HepG2 (cell line): ENCODE data around the gene EPB41.

Experiments used
- CHD2 ChIP-seq: IDR thresholded peaks from 2 replicates; pipeline ENCODE4 v1.6.1; 2011; ENCODE audit warnings: low read depth, low read length, improper control_type of control experiment
- CREB1 ChIP-seq, 2 experiments: fragments of 450-650 bp in 1 of 2; IDR thresholded peaks; 2 replicates each; pipeline ENCODE4 v1.6.1; 2016 to 2017; ENCODE audit warnings: control low read depth in 1 of 2, mild to moderate bottlenecking in 1 of 2, missing compliant biosample characterization in 1 of 2, missing genetic modification characterization in 1 of 2
- GTF2F1 ChIP-seq: fragments of 150-350 bp; IDR thresholded peaks from 2 replicates; pipeline ENCODE4 v1.6.1; 2014; ENCODE audit warnings: low read length
- MXD1 ChIP-seq: sonication (generic); formaldehyde crosslinking; IDR thresholded peaks from 2 replicates; pipeline ENCODE4 v1.4.0; 2020; ENCODE audit warnings: mild to moderate bottlenecking, missing genetic modification reagents
- NFYB ChIP-seq: sonication (generic); formaldehyde crosslinking; IDR thresholded peaks from 2 replicates; pipeline ENCODE4 v1.4.0; 2020; ENCODE audit warnings: missing genetic modification reagents
- PLRG1 ChIP-seq: fragments of 450-650 bp; conservative IDR thresholded peaks from 2 replicates; pipeline ENCODE4 v1.6.1; 2016
- SETDB1 ChIP-seq: sonication (generic); formaldehyde crosslinking; IDR thresholded peaks from 2 replicates; pipeline ENCODE4 v1.5.1; 2020; ENCODE audit warnings: missing genetic modification reagents, mild to moderate bottlenecking, borderline replicate concordance
- ZFP37 ChIP-seq: sonication (generic); formaldehyde crosslinking; IDR thresholded peaks from 2 replicates; pipeline ENCODE4 v1.4.0; 2020; ENCODE audit warnings: missing genetic modification reagents, borderline replicate concordance
- ZNF232 ChIP-seq: sonication (generic); formaldehyde crosslinking; IDR thresholded peaks from 2 replicates; pipeline ENCODE4 v1.4.0; 2020; ENCODE audit warnings: missing genetic modification reagents, borderline replicate concordance
- ZSCAN30 ChIP-seq: sonication (generic); formaldehyde crosslinking; IDR thresholded peaks from 2 replicates; pipeline ENCODE4 v1.5.0; 2020; ENCODE audit warnings: mild to moderate bottlenecking, missing genetic modification reagents
- TF ChIP-seq, protein P1 (sequence below): sonication (generic); formaldehyde crosslinking; IDR thresholded peaks from 2 replicates; pipeline ENCODE4 v1.8.1; 2023; ENCODE audit warnings: missing genetic modification reagents, inconsistent platforms, borderline replicate concordance
- TF ChIP-seq, protein P2 (sequence below): sonication (generic); formaldehyde crosslinking; IDR thresholded peaks from 2 replicates; pipeline ENCODE4 v1.5.0; 2020; ENCODE audit warnings: mild to moderate bottlenecking, missing genetic modification reagents, moderate library complexity
- TF ChIP-seq, protein P3 (sequence below): sonication (generic); formaldehyde crosslinking; IDR thresholded peaks from 2 replicates; pipeline ENCODE4 v1.4.0; 2020; ENCODE audit warnings: missing genetic modification reagents

GRCh38 chr1:29113413-29114117 is 199.2 kb downstream of the EPB41 start:
- TF ChIP-seq, protein P1, sequence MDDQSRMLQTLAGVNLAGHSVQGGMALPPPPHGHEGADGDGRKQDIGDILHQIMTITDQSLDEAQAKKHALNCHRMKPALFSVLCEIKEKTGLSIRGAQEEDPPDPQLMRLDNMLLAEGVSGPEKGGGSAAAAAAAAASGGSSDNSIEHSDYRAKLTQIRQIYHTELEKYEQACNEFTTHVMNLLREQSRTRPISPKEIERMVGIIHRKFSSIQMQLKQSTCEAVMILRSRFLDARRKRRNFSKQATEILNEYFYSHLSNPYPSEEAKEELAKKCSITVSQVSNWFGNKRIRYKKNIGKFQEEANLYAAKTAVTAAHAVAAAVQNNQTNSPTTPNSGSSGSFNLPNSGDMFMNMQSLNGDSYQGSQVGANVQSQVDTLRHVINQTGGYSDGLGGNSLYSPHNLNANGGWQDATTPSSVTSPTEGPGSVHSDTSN: no peak
- TF ChIP-seq SETDB1 (CRISPR knock-in tag) (no peak), CREB1 (IDR thresholded peaks at IDR 0.05) (no peak), CREB1 (CRISPR knock-in tag; IDR thresholded peaks at IDR 0.05) (no peak), CHD2 (no peak), ZNF232 (CRISPR knock-in tag) (no peak), GTF2F1 (no peak), NFYB (no peak), ZSCAN30 (CRISPR knock-in tag) (no peak), MXD1 (no peak), PLRG1 (no peak), ZFP37 (CRISPR knock-in tag) (no peak)
- TF ChIP-seq, protein P2, sequence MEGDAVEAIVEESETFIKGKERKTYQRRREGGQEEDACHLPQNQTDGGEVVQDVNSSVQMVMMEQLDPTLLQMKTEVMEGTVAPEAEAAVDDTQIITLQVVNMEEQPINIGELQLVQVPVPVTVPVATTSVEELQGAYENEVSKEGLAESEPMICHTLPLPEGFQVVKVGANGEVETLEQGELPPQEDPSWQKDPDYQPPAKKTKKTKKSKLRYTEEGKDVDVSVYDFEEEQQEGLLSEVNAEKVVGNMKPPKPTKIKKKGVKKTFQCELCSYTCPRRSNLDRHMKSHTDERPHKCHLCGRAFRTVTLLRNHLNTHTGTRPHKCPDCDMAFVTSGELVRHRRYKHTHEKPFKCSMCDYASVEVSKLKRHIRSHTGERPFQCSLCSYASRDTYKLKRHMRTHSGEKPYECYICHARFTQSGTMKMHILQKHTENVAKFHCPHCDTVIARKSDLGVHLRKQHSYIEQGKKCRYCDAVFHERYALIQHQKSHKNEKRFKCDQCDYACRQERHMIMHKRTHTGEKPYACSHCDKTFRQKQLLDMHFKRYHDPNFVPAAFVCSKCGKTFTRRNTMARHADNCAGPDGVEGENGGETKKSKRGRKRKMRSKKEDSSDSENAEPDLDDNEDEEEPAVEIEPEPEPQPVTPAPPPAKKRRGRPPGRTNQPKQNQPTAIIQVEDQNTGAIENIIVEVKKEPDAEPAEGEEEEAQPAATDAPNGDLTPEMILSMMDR (CRISPR knock-in tag): no peak
- TF ChIP-seq, protein P3, sequence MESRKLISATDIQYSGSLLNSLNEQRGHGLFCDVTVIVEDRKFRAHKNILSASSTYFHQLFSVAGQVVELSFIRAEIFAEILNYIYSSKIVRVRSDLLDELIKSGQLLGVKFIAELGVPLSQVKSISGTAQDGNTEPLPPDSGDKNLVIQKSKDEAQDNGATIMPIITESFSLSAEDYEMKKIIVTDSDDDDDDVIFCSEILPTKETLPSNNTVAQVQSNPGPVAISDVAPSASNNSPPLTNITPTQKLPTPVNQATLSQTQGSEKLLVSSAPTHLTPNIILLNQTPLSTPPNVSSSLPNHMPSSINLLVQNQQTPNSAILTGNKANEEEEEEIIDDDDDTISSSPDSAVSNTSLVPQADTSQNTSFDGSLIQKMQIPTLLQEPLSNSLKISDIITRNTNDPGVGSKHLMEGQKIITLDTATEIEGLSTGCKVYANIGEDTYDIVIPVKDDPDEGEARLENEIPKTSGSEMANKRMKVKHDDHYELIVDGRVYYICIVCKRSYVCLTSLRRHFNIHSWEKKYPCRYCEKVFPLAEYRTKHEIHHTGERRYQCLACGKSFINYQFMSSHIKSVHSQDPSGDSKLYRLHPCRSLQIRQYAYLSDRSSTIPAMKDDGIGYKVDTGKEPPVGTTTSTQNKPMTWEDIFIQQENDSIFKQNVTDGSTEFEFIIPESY: no peak
